HG02884 (cell line): Measurements from ENCODE around the gene TM4SF1.

Experiments used
- ATAC-seq: cut with Tn5 transposase; IDR thresholded peaks from one replicate; pipeline ENCODE4 v1.9.1; 2021; ENCODE audit warnings: mild to moderate bottlenecking, moderate library complexity; ENCODE audit not compliant: unreplicated experiment

Gene TM4SF1, protein sequence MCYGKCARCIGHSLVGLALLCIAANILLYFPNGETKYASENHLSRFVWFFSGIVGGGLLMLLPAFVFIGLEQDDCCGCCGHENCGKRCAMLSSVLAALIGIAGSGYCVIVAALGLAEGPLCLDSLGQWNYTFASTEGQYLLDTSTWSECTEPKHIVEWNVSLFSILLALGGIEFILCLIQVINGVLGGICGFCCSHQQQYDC

DNA sequence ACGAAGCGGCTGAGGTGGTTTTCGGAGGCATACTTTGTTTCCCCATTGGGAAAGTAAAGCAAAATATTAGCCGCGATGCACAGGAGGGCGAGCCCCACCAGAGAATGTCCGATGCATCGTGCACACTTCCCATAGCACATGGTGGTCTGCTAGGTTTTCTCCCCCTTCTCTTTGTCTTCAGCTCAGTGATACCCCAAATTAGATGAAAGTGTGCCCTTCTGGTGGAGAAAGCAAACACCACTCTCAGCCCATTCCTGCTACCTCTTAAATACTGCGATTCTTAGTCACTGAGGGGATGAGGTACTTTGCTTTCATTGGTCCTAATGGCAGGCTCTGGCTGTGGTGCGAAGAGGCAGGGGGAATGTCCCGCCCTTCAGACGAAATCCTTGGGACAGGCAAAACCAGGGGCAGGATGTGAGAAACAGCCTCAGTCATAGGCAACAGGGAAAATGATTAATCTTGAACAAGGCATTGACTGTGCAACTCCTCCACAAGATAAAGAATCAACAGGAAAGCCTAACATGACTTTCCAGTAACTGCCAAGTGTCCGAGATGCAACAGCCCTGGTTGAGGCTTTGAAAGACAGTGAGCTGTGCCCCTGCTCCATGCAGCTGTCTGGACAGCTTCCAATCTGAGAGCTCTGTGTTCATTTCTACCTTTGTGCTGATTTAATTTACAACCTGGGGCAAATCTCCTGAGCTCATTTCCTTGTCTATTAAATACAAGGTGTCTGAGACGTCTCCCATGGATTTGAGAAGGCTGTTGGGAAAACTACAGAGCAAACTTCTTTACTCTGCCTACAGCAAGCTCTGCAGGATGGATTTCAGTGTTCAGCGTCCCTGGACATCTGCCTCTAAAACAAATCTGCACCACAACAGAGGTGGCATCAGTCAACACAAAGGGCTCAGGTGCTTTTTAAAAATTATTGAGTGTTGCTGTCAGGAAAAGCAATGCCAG is at the start of gene TM4SF1:
Gene TM4SF1 (minus strand): TSS at position 242 of the 957 bp plus-strand sequence. CDS start 102 bp downstream, at position 140.
- no peak for ATAC-seq

DNA sequence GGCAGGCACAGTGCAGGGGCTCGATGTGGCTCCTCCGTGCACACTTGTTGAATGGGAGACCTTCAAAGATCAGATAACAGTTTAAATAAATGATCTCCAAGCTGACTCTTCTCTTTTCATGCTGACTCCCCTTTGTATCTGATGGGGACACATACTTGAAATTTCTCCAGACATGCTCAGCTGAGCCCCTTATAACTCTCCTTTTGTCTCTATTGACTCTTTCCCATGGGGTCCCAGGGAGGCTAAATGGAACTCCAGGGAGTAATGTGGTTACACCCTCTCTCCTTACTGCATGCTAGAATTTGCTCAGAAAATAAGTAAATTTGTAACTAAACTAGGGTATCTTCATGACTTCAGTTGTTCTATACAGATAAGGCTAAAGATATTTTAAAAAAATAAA is 48.9 kb upstream of the TM4SF1 start:
- no peak for ATAC-seq

DNA sequence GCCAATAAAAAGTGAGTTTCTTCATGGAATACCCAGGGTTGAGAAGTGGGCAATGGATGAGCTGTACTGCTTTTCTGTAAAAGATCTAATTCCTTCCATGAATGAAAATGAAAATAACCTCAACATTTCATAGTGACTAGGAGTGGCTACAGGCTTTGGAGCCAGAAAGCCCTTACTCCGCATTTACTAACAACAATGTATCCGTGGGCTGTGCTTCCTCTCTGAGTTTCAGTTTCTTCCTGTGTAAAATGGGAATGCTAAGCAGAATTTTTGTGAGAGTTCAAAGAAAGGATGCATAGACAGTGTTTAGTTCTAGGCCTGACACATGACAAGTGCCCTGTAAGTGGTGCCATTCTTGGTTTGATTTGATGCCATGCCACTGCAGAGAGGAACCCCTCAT is 47.5 kb upstream of the TM4SF1 start:
- no peak for ATAC-seq

- no peak for ATAC-seq
Measured at GRCh38 chr3:149421764-149422163, 44.3 kb upstream of the TM4SF1 start.

GRCh38 chr3:149419816-149420215 is 42.4 kb upstream of the TM4SF1 start:
- no peak for ATAC-seq

DNA sequence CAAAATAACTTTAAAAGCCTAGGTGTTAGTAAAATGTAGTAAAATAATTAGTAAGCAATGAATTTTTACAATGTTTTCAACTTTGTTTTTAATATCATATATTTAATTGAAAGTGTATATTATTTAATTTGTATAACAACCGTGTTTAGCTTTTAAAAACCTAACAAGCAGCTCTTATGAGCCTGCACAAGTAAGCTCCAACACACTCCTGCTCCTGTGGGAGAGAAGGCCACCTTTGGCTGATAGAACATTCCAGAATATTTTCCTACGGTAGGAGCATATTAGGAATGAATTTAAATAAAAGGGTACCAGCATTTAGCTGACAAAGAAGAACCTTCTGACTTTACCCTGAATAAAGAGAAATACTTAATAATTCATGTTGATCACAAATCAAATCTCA is 40.3 kb upstream of the TM4SF1 start:
- no peak for ATAC-seq

DNA sequence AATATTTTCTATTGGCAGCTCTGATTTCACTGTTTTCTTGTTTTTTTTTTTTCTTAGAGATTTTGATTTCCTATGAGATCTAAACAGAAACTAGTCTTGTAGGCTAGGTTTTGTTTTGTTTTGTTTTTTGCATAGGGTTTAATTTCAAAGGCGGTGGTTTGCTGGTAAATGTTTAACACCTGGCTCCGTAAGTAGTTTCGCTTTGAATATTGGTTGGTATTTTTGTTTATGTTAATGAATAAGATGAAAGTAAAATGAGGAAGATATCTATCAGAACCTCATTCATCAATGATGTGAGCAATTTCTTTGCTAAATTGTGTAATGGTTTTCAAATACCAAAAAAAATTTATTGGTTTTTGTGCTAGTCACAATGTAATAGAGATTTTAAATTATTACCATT is 39.7 kb upstream of the TM4SF1 start:
- ATAC-seq: peak; percentile 67

DNA sequence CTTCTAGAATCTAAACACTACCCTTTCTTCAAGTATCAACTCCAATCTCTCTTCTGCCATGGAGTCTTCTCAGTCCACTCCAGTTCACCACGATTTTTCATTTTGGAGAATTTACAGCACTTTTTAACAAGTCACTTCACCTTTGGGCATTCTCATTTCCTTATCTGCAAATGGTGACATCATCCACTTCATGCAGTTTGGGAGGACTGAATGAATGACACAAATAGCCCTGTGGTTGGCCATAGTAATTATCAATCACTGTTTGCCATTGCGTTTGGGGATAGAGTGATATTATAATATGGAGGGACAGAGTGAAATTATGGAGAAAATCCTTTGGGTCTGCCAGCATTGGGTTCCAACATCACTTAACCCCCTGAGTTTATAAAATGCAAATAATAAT is 38.0 kb upstream of the TM4SF1 start:
- ATAC-seq: no peak

- no peak for ATAC-seq
Measured at GRCh38 chr3:149414557-149415231, 37.2 kb upstream of the TM4SF1 start.

DNA sequence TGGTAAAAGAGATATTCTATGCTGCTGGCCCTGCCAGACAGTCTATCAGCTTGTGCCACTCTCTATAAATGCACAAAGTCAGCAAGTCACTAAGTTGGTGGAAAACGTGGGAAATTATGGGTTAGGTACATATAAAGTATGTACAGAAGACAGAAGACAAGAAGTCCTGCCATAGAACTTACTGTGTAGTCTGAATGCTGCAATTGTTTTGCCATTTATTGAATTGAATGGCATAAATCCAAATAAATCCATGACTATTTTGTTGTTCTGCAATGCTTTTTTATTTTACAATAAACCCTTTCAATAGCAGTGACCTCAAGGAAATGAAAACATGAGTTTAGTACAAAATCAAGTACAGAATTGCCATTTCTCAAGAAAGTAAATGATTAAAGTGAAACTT is 34.1 kb upstream of the TM4SF1 start:
- ATAC-seq: no peak

DNA sequence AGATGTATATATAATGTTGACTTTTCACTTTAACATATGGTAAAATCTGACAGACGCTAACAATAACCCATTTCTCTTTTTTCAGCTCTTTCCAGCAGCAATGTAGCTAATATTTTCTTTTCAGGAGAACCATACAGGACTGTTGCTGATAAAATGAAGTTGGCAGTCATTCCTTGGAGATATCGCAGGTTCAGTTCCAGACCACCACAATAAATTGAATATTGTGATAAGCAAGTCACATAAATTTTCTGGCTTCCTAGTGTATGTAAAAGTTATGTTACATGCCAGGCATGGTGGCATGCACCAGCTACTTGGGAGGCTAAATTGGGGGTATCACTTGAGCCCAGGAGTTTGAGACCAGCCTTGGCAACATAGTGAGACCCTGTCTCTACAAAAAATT is 31.9 kb upstream of the TM4SF1 start:
- no peak for ATAC-seq

- no peak for ATAC-seq
Measured at GRCh38 chr3:149407898-149408297, 30.4 kb upstream of the TM4SF1 start.

GRCh38 chr3:149406244-149406752 is 28.8 kb upstream of the TM4SF1 start:
- ATAC-seq: no peak

GRCh38 chr3:149403443-149403842 is 26.0 kb upstream of the TM4SF1 start:
- no peak for ATAC-seq

DNA sequence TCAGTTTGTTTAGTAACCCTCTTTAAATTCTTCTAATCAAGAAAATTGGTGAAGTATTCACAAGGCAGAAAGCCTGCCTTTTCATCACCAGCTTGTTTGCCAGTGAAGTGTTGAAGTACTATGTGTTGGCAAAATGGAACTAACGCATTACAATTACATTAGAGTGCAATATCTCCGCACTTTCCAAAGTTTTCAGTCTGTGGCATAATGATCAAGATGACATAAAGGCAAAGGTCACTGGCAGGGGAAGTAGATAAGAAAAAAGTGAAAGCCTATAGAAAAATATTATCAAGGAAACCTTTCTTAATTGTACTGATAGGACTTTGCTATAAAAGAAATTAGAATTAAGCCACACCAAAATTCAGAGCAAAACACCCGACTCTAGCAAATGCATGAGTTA is 25.0 kb upstream of the TM4SF1 start:
- no peak for ATAC-seq

DNA sequence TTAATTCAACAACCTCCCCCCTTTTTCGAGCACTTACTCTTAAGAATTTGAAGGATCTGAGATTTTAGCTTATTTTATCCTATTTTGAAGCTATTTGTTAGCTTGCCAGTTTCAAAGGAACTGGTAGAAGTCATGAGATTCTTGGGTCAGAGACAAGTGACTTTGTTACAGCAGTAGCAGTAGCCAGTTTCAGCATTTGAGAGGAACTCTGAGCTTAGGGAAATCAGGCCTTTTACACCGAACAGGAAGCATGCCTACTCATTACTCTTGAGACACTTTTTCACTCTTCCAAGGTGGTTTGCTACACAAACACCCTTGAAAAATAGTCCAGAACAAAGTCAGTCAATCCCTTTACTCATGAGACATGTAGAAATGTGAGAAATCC is 24.5 kb upstream of the TM4SF1 start:
- no peak for ATAC-seq

DNA sequence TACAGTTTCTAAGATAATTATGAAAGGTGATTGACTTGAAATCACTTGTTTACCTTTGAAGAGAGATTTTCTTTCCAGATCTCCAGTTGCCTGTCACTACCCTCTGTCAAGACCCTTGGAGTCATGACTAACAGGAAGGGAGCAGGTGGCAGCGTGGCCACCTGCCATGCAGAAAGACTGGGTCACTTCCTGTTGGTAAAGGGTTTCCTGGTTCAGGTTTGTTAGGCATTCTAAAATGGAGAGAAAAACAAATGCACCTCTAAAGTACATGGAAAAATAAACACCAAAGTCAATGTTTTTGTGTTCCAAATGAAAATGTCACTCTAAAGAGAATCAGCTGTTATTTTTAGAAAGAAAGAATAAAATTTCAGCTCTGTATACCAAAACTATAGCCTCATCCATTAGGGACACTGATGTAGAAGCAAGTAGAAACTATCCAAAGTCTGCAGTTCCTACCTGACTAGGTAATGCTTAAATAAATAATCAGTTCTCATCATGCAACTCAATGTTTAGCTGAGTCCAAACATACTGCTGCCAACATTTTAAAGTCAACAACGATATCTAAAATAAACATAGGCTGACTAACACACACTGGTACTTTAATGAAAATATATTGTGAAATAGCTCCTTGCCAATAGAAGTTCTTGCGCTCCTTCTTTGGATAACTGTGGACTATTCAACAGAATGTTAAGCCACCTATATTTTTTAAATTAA is 23.9 kb upstream of the TM4SF1 start:
- ATAC-seq: no peak

DNA sequence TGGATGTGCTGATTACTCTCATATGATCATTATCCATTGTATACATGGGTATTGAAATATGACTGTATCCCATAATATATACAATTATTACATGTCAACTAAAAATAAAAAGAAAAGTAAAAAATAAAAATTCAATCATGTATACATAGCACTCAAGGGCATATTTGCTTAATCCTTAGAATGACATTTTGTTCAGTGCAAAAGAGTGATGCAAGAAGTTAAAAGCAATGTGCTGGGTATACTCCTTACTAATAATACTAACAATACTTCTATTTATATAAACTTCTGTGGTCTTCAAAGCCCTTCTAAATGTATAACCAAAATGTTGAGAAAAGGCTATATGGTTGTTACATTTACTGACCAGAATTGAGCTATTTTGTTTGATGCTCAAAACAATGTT is 23.2 kb upstream of the TM4SF1 start:
- no peak for ATAC-seq

DNA sequence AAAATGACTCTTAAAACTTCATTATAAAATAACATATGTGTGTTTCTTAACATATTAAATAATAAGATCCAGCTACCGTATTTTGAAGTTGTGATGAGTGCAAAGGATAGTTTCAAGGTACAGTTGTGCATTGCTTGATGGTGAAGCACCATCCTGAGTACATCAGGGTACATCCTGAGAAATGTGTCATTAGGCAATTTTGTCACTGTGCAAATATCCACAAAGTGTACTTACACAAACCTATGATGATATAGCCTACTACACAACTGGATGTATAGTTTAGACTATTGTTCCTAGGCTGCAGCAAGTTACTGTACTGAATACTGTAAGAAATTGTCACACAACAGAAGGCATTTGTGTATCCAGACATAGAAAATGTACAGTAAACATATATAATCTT is 20.8 kb upstream of the TM4SF1 start:
- no peak for ATAC-seq

- no peak for ATAC-seq
Measured at GRCh38 chr3:149397528-149397927, 20.1 kb upstream of the TM4SF1 start.

DNA sequence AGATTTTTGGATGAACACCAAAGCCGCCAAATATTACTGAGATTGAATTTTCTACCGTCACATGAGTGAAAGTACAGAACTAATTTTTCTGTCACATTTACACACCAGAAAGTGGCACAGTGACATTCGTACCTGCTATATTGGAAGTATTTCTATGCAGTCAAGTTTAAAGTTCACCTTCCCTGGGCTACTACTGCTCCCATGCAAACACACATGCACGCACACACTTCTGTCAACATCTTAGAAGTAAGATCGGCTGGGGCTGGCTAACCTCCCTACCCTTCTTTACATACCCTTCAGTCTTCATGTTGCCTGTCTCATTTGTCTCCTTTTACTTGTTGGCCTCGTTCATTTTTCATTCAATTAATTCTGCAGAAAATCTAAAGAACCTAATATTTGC is 19.0 kb upstream of the TM4SF1 start:
- ATAC-seq: no peak
